ENCODE data around the gene MAN2B1. TPM values are rescaled to one million over a fixed set of nuclear protein-coding genes. Genes with fewer than 3 reads are reported as not detected.

Gene MAN2B1
- total and polyA plus RNA-seq, 2 donors (not counting 1 experiment from before 2014, with no cell fraction given): 30.7 to 36.0 TPM

GRCh38 chr19:12696366-12697335 is 30.1 kb upstream of the MAN2B1 start, which contains the start of gene FBXW9:
TSS of gene FBXW9 (minus strand) at chr19:12696631. CDS start at chr19:12696581, 50 bp downstream.
- H3K27me3 ChIP-seq (ENCODE audit: control insufficient read depth, insufficient read depth, low read length): no peaks in the 10 kb centered on the region
- H3K9ac ChIP-seq (ENCODE audit: insufficient read depth, low read length): peak within 1 kb of the TSS; percentile 63
- no peaks in the 10 kb centered on the region for H3K9me3 ChIP-seq (ENCODE audit: control insufficient read depth, insufficient read depth, low read depth, low read length)
- peak within 1 kb of the TSS; percentile 76 for H2AFZ ChIP-seq (ENCODE audit: low read length)
- peak within 1 kb of the TSS; percentile 73 for H3K27ac ChIP-seq (ENCODE audit: insufficient read depth, low read length)
- peak; percentile 94 to 97 for DNase-seq (ENCODE audit: low read depth in 2 of 2)
- H3K36me3 ChIP-seq (ENCODE audit: control insufficient read depth, insufficient read depth, low read length): peaks cover 8% of the 10 kb centered on the region
- H3K4me2 ChIP-seq (ENCODE audit: extremely low read depth, insufficient read depth, low read length): peak within 1 kb of the TSS; percentile 90
- H3K4me1 ChIP-seq (ENCODE audit: control insufficient read depth, extremely low read depth, insufficient read depth, low read length): no peaks in the 10 kb centered on the region
- H3K79me2 ChIP-seq (ENCODE audit: control insufficient read depth, insufficient read depth, low read length): no peaks in the 10 kb centered on the region
- H4K20me1 ChIP-seq (ENCODE audit: control insufficient read depth, extremely low read depth, insufficient read depth, low read length): no peaks in the 10 kb centered on the region
- TF ChIP-seq EZH2 (IDR thresholded peaks at IDR 0.05; ENCODE audit: low read length, missing control alignments): no peak
- TF ChIP-seq, protein P1, sequence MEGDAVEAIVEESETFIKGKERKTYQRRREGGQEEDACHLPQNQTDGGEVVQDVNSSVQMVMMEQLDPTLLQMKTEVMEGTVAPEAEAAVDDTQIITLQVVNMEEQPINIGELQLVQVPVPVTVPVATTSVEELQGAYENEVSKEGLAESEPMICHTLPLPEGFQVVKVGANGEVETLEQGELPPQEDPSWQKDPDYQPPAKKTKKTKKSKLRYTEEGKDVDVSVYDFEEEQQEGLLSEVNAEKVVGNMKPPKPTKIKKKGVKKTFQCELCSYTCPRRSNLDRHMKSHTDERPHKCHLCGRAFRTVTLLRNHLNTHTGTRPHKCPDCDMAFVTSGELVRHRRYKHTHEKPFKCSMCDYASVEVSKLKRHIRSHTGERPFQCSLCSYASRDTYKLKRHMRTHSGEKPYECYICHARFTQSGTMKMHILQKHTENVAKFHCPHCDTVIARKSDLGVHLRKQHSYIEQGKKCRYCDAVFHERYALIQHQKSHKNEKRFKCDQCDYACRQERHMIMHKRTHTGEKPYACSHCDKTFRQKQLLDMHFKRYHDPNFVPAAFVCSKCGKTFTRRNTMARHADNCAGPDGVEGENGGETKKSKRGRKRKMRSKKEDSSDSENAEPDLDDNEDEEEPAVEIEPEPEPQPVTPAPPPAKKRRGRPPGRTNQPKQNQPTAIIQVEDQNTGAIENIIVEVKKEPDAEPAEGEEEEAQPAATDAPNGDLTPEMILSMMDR (conservative IDR thresholded peaks at IDR 0.05 in 1 of 2, IDR thresholded peaks at IDR 0.05 in 1 of 2; ENCODE audit: low read depth in 1 of 2, low read length in 2 of 2): no peak
- H3K4me3 ChIP-seq (replicated peaks in 1 of 4; ENCODE audit: control extremely low read depth in 1 of 4, insufficient read depth in 1 of 4, low read depth in 3 of 4, low read length in 4 of 4): peak within 1 kb of the TSS; percentile 58 to 86 (median 73)

- Histone ChIP-seq H2AFZ (ENCODE audit: low read length) (peak overlapping the region; percentile 45), H3K36me3 (ENCODE audit: control insufficient read depth, insufficient read depth, low read length) (peaks cover 4% of the 10 kb centered on the region), H4K20me1 (ENCODE audit: control insufficient read depth, extremely low read depth, insufficient read depth, low read length) (no peaks in the 10 kb centered on the region), H3K4me2 (ENCODE audit: extremely low read depth, insufficient read depth, low read length) (peak overlapping the region; percentile 90), H3K4me3 (replicated peaks in 1 of 4; ENCODE audit: control extremely low read depth in 1 of 4, insufficient read depth in 1 of 4, low read depth in 3 of 4, low read length in 4 of 4) (peak overlapping the region; percentile 58 to 86 (median 73)), H3K27me3 (ENCODE audit: control insufficient read depth, insufficient read depth, low read length) (no peaks in the 10 kb centered on the region), H3K79me2 (ENCODE audit: control insufficient read depth, insufficient read depth, low read length) (no peaks in the 10 kb centered on the region), H3K9ac (ENCODE audit: insufficient read depth, low read length) (peak overlapping the region; percentile 63), H3K9me3 (ENCODE audit: control insufficient read depth, insufficient read depth, low read depth, low read length) (no peaks in the 10 kb centered on the region), H3K27ac (ENCODE audit: insufficient read depth, low read length) (peak overlapping the region; percentile 73), H3K4me1 (ENCODE audit: control insufficient read depth, extremely low read depth, insufficient read depth, low read length) (no peaks in the 10 kb centered on the region)
- DNase-seq (ENCODE audit: low read depth in 2 of 2): no peak
- TF ChIP-seq EZH2 (IDR thresholded peaks at IDR 0.05; ENCODE audit: low read length, missing control alignments): no peak
- TF ChIP-seq, protein P1 (conservative IDR thresholded peaks at IDR 0.05 in 1 of 2, IDR thresholded peaks at IDR 0.05 in 1 of 2; ENCODE audit: low read depth in 1 of 2, low read length in 2 of 2): no peak
These were observed 29.4 kb upstream of the MAN2B1 start for GRCh38 chr19:12695997-12696365.

GRCh38 chr19:12695514-12695913 is 29.0 kb upstream of the MAN2B1 start:
- H3K27me3 ChIP-seq (ENCODE audit: control insufficient read depth, insufficient read depth, low read length): no peaks in the 10 kb centered on the region
- H3K4me1 ChIP-seq (ENCODE audit: control insufficient read depth, extremely low read depth, insufficient read depth, low read length): no peaks in the 10 kb centered on the region
- H3K36me3 ChIP-seq (ENCODE audit: control insufficient read depth, insufficient read depth, low read length): peaks cover 4% of the 10 kb centered on the region
- H3K9ac ChIP-seq (ENCODE audit: insufficient read depth, low read length): peak overlapping the region; percentile 13
- no peaks in the 10 kb centered on the region for H4K20me1 ChIP-seq (ENCODE audit: control insufficient read depth, extremely low read depth, insufficient read depth, low read length)
- no peak for TF ChIP-seq EZH2 (IDR thresholded peaks at IDR 0.05; ENCODE audit: low read length, missing control alignments)
- TF ChIP-seq, protein P1 (conservative IDR thresholded peaks at IDR 0.05 in 1 of 2, IDR thresholded peaks at IDR 0.05 in 1 of 2; ENCODE audit: low read depth in 1 of 2, low read length in 2 of 2): no peak
- no peaks in the 10 kb centered on the region for H3K9me3 ChIP-seq (ENCODE audit: control insufficient read depth, insufficient read depth, low read depth, low read length)
- H3K4me2 ChIP-seq (ENCODE audit: extremely low read depth, insufficient read depth, low read length): peak overlapping the region; percentile 72
- H3K4me3 ChIP-seq (replicated peaks in 1 of 4; ENCODE audit: control extremely low read depth in 1 of 4, insufficient read depth in 1 of 4, low read depth in 3 of 4, low read length in 4 of 4): peak overlapping the region; percentile 58 to 86 (median 73)
- no peak for DNase-seq (ENCODE audit: low read depth in 2 of 2)
- H3K27ac ChIP-seq (ENCODE audit: insufficient read depth, low read length): no peak overlapping the region
- no peaks in the 10 kb centered on the region for H3K79me2 ChIP-seq (ENCODE audit: control insufficient read depth, insufficient read depth, low read length)
- no peak overlapping the region for H2AFZ ChIP-seq (ENCODE audit: low read length)

All from fibroblast of lung (primary cell).